ENCODE results near the gene ATP8A2.

ATP8A2 gene

GRCh38 chr13:25733696-25734435 is 362.1 kb downstream of the ATP8A2 start:
- DNase-seq: no peak

DNA sequence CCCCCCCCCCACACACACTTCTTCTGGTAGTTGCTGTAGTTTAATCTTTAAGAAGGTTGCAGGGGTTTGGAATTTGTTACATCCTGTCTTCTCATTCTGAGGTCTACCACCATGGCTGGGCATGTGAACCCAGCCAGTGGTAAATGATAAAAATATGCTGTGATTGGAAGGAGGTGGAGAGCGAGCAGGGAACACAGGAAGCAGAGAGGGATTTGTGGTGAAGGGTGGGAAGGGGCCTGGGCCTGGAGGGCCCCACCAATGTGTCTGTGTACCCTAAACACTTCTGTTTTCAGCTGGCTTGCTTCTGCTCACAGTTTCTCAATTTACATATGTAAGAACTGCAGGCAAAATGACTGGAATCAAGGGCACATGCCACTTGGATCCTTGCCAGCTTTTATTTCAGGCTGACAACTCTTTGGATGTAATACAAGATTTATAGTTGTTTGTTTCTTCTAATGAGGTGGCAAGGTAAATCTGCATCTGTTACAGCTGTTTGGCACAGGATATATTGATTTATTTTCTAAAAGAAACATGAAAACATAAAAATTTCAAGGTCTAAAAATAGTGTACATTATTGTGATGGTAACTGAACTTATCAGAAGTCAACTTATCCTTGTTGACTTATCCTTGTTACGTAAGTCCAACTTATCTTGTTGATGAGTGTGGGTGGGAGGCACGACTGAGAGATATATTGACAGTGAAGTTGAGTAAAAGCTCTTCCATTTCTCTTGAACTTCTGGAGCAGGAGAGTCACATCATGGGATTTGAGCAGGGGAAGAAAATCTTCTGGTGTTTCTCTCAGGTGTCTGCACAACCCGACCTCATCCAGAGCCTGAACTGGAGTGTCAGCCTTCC is 366.8 kb downstream of the ATP8A2 start:
- no peak for DNase-seq

DNA sequence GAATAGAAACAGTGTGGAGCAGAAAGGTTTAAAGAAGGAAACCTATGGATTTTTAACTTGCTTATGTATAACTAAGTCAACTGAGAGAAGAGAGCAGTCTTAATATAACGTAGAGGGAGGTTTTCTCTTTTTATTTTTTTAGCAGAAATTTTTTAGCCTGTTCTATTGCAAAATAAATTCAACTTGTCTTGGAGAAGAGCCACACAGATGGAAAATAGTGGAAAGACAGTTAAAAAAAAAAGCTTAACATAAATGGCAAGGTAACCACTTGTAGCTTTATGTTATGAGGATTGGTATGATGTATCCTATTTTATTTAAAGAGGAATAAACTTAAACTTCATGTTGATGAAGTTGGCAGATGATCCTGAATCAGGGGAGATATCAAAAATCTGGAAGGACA is 367.6 kb downstream of the ATP8A2 start:
- DNase-seq: no peak

GRCh38 chr13:25741796-25742195 is 370.0 kb downstream of the ATP8A2 start:
- DNase-seq: no peak

GRCh38 chr13:25742220-25742619 is 370.4 kb downstream of the ATP8A2 start:
- DNase-seq: no peak

- no peak for DNase-seq
These were observed 371.6 kb downstream of the ATP8A2 start for GRCh38 chr13:25743421-25743820.

DNA sequence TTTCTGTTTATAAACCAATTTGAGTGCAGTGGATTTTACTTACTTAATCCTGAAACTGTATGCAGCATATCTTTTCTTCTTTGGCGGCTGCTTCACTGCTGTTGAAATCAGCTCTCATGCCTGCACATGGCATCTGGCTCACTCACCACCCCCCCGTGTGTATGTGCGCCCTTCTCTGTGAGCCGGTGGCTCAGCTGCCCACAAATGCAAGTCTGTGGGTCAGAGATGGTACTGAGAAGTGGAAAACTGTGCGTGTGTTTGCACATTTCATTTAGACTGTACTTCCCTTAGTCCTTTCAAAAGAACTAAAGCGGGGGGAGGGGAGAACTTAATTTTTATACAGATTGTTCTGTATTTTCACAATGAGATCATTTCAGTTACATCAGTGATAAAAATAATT is 372.4 kb downstream of the ATP8A2 start:
- DNase-seq: no peak

GRCh38 chr13:25746131-25746530 is 374.4 kb downstream of the ATP8A2 start:
- no peak for DNase-seq

DNA sequence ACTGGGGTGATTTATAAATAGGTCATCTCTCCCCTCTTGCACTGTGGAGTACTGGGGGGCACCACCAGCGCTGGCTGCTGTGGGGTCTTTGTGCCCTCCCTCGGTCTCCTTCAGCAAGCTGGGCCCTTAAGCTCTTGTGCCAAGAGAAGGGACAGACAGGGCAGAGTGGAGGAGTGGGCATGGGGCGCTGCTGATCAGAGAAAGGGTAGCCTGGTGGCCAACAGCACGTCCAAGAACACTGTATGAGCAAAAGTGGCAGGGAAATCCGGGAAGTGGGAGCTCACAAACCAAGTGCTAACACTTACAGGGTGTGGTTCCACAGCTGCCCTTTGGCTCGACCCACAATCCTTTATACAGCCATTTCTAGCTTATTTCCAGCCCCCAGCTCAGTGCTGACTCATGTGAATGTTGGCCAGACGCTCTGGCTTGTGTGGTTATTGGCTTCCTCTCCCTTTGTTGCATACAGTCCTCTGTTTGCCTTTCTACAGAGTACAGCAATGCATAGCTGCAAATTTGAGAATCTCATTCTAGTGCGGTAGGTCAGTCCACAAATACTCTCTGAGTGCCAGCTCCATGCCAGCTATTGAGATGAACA is 381.3 kb downstream of the ATP8A2 start:
- no peak for DNase-seq

- DNase-seq: no peak
These were observed 382.2 kb downstream of the ATP8A2 start for GRCh38 chr13:25753976-25754375.

GRCh38 chr13:25756251-25756650 is 384.5 kb downstream of the ATP8A2 start:
- DNase-seq: no peak

GRCh38 chr13:25756912-25757311 is 385.1 kb downstream of the ATP8A2 start:
- no peak for DNase-seq

DNA sequence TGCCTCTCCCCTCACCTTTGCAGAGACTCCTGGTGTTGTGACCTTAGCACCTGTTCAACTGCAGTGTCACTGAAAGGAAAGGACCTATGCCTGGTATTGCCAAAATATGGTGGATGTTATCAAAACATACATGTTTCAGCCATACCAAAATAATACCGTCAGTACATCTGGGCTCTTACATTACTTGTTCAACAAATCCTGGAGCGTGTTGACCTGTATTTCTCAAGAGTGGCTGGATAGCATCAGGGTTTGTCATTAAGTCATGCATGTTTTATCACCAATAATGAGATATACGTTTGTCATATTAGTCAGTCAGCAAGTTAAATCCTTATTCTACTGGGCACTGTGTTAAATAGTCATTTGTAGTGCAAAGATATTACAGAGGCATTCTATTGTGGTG is 389.3 kb downstream of the ATP8A2 start:
- no peak for DNase-seq

DNA sequence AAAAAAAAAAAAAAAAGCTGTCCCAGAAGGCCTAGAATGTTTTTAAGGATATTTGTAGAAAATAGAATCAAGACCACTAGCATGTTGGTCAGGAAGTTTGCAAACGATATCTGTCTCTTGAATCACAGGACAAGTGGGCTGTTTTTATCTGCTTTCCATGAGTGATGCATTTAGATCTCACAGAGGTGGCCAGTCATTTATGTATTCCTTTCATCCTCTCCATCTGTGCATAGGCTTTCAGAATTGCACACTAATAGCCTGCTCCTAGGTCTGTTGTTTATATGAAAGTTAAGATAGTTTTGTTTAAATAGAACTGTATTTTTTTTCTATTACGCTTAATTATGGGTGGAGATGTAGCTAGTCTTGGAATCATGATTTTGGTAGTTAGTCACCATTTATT is 390.5 kb downstream of the ATP8A2 start:
- DNase-seq: no peak

- DNase-seq: no peak
These were observed 391.1 kb downstream of the ATP8A2 start for GRCh38 chr13:25762795-25763377.

DNA sequence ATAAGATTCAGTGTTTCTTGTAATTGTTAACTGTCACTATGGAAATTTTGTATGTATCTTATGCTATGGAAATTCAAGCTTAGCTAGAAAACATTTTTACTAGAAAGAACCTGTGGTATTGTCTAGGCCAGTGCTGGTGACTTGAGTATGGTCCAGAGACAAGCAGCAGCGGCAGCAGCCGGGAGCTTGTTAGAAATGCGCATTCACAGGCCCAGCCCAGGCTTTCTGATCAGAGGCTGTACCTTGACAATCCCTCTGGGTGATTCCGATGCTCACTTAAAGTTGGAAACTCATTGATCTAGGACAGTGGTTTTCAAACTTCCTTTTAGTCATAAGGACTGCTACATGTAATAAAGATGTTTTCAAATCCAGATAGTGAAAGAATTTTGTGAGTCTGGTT is 392.6 kb downstream of the ATP8A2 start:
- DNase-seq: no peak

DNA sequence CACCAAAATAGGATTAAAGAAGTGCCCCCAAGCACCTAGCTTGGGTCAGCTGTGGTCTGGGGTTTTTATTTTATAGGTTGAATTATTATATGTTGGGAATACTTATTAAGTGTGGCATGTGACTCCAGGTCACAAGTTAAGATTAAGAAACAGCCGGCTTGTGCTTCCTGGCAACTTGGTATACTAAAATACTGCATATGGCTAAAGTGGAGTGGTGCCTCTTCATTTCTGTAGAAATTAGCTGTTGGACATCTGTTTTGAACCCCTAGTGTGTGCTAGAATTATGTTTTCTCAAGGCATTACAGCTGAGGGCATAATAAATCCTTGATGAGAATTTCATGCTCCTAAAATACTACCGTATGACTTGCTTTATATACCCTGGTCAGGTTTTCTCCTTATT is 393.5 kb downstream of the ATP8A2 start:
- no peak for DNase-seq

DNA sequence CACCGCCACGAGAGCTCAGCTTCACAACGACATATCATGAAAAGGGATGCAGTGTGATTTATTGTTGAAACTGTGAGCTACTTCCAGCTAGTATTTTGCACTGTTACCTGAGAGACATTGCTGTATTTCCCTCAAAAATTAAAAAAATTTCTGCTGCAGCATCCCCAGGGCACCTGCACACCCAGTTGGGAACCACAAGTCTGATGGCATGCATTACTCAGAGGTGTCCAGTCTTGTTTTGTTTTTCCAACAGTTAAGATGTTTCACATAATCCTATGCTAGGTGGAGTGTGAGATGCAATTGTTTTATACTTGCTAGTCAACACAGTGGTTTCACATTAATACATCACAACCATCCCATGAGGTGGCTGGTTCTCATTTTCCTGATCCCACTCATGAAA is 394.8 kb downstream of the ATP8A2 start:
- no peak for DNase-seq

DNA sequence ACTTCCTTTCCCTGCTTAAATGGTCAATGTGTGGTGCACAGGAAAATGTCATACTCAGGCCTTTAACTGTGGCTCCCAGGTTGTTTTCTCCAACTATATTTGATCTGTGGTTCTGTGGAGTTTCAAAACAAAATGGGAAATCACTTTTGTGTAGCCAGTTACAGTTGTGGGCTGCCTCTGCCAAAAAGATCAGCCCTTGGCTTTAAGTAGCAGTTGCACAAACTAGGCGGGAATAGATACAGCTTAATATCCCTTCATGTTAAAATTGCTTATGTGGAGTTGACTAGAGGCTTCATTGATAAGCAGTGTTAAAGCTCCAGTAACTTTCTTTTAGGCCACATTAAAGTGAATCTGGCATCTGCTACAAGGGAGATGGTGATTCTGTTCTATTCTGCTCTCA is 395.2 kb downstream of the ATP8A2 start:
- no peak for DNase-seq

DNA sequence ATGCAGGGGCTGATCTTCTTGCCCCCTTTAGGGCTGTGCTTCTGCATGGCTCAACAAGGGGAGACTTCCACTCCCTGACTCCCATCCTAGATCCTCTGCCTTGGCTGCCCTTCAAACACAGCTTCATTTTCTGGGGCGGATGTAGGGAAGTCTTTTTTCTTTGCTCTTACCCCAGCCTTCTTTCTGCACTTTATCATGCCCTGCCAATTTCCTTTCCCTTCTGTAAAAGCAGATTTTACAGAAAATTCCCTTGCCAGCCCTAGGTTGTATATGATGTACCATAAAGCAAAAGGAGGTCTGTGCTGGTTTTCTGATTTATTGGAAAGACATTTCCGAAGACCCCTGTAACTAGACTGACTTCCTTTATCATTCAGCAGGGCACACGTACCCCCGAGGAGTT is 396.6 kb downstream of the ATP8A2 start:
- DNase-seq: no peak

GRCh38 chr13:25768838-25769237 is 397.1 kb downstream of the ATP8A2 start:
- DNase-seq: no peak

GRCh38 chr13:25770601-25771000 is 398.8 kb downstream of the ATP8A2 start:
- no peak for DNase-seq

DNA sequence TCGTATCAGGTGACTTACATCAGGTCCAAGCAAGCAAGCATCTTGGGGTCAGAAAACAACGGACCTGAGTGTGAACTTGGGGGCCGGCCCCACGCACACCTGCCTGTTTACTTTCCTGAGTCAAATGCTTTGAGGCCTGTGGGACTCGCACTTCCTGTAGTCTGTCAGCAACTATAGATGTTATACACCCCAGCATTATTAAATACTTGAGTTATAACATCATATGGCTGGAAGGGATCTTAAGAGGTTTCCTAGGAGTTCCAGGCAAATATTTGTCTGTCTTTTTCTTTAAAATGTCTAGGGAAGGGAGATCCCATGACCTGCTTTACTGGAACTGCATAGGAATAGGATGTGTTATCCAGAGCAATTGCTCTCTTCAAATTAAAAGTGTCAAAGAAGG is 399.4 kb downstream of the ATP8A2 start:
- DNase-seq: no peak

Data from activated gamma-delta T cell (primary cell).